Measurements from ENCODE around the gene SWSAP1. TPM values are rescaled to one million over a fixed set of nuclear protein-coding genes. Genes with fewer than 3 reads are reported as not detected.
A peak's percentile ranks its signal among the peaks of the same experiment; 100 is the strongest.

SWSAP1 gene
- polyA plus RNA-seq, 3 donors: 5.9 to 11.5 (median 8.7) TPM

- H3K4me2 ChIP-seq (replicated peaks; ENCODE audit: extremely low read depth, low read length, poor library complexity, severe bottlenecking): peak within 1 kb of the TSS; percentile 82
- intact Hi-C loops (cut with micrococcal nuclease): loop anchor here (1.0 to 2.0 kb wide), 4 partner anchors 9 to 54 kb away; partner anchors contain the start of genes PLPPR2 (in 1 of the 2) and SWSAP1 (in 1 of the 2)
- Mint-ChIP-seq H3K9me3 (peaks cover 9 to 12% (median 10%) of the 10 kb centered on the region in 7 donors), H3K4me3 (peak within 1 kb of the TSS; percentile 92 to 97), H3K36me3 (peaks cover 20 to 36% of the 10 kb centered on the region in 2 donors), H3K27ac (peak within 1 kb of the TSS; percentile 97 to 99 (median 98)), H3K27me3 (ENCODE audit: low read depth in 3 of 3) (peaks cover 0 to 2% (median 0%) of the 10 kb centered on the region in 3 donors), H3K4me1 (peaks cover 38% of the 10 kb centered on the region)
- peaks cover 50% of the 10 kb centered on the region for H3K79me2 ChIP-seq (ENCODE audit: insufficient read depth, low read length)
- H3K36me3 ChIP-seq (replicated peaks in 1 of 2; ENCODE audit: control insufficient read depth in 1 of 2, insufficient read depth in 2 of 2, low read length in 2 of 2): peaks cover 2 to 27% of the 10 kb centered on the region in 2 donors
- WGBS (ENCODE audit: insufficient coverage): 0% methylated on average over 35 of the region's 50 CpGs
- H3K9ac ChIP-seq (ENCODE audit: insufficient read depth, low read length, poor library complexity, severe bottlenecking): peak within 1 kb of the TSS; percentile 91
- H3K4me1 ChIP-seq (ENCODE audit: control insufficient read depth in 1 of 2, insufficient read depth in 2 of 2, low read length in 2 of 2): peaks cover 34 to 48% of the 10 kb centered on the region in 2 donors
- H3K9me3 ChIP-seq (replicated peaks in 1 of 2; ENCODE audit: control insufficient read depth in 1 of 2, insufficient read depth in 1 of 2, low read length in 2 of 2): peaks cover 4 to 15% of the 10 kb centered on the region in 2 donors
- TF ChIP-seq CTCF (IDR thresholded peaks at IDR 0.05): no peak
- peak within 1 kb of the TSS; percentile 91 to 98 for H3K27ac ChIP-seq (ENCODE audit: low read depth in 1 of 2, low read length in 2 of 2)
- H3K4me3 ChIP-seq (replicated peaks in 1 of 3; ENCODE audit: low read depth in 2 of 3, low read length in 3 of 3): peak within 1 kb of the TSS; percentile 80 to 91 (median 85)
- no peaks in the 10 kb centered on the region for H4K20me1 ChIP-seq (ENCODE audit: insufficient read depth, low read length)
- DNase-seq: peak; percentile 98 to 100 (median 99)
- H3K27me3 ChIP-seq (ENCODE audit: control insufficient read depth in 2 of 2, insufficient read depth in 2 of 2, low read length in 2 of 2): no peaks in the 10 kb centered on the region
- peak within 1 kb of the TSS; percentile 80 for H2AFZ ChIP-seq (ENCODE audit: insufficient read depth, low read depth, low read length, poor library complexity, severe bottlenecking)
Measured at GRCh38 chr19:11346104-11346940, 28.1 kb upstream of the SWSAP1 start, which contains the start of the genes CCDC159 and TMEM205. Gene CCDC159, plus strand, starts transcription at chr19:11346519. Its CDS starts 88 bp downstream, at chr19:11346607. Gene TMEM205, minus strand, starts transcription at chr19:11346268. Its CDS starts 649 bp downstream, at chr19:11345619.

GRCh38 chr19:11347546-11348039, 26.9 kb upstream of the SWSAP1 start:
- intact Hi-C loops (cut with micrococcal nuclease): loop anchor here (2.0 kb wide), 2 partner anchors 25 to 55 kb away; no protein-coding TSS in a partner anchor
- Mint-ChIP-seq H3K27me3 (ENCODE audit: low read depth in 3 of 3) (peaks cover 0 to 2% (median 0%) of the 10 kb centered on the region in 3 donors), H3K27ac (peak overlapping the region; percentile 60 to 99 (median 98)), H3K4me1 (peaks cover 38% of the 10 kb centered on the region), H3K4me3 (no peak overlapping the region), H3K36me3 (peaks cover 19 to 31% of the 10 kb centered on the region in 2 donors), H3K9me3 (peaks cover 9 to 12% (median 10%) of the 10 kb centered on the region in 7 donors)
- peaks cover 4 to 11% of the 10 kb centered on the region in 2 donors for H3K9me3 ChIP-seq (replicated peaks in 1 of 2; ENCODE audit: control insufficient read depth in 1 of 2, insufficient read depth in 1 of 2, low read length in 2 of 2)
- WGBS (ENCODE audit: insufficient coverage): 92% methylated on average over 5 of the region's 7 CpGs
- peaks cover 48% of the 10 kb centered on the region for H3K79me2 ChIP-seq (ENCODE audit: insufficient read depth, low read length)
- no peaks in the 10 kb centered on the region for H4K20me1 ChIP-seq (ENCODE audit: insufficient read depth, low read length)
- no peak overlapping the region for H3K4me2 ChIP-seq (replicated peaks; ENCODE audit: extremely low read depth, low read length, poor library complexity, severe bottlenecking)
- no peaks in the 10 kb centered on the region for H3K27me3 ChIP-seq (ENCODE audit: control insufficient read depth in 2 of 2, insufficient read depth in 2 of 2, low read length in 2 of 2)
- no peak for TF ChIP-seq CTCF (IDR thresholded peaks at IDR 0.05)
- no peak overlapping the region for H2AFZ ChIP-seq (ENCODE audit: insufficient read depth, low read depth, low read length, poor library complexity, severe bottlenecking)
- DNase-seq: no peak
- H3K36me3 ChIP-seq (replicated peaks in 1 of 2; ENCODE audit: control insufficient read depth in 1 of 2, insufficient read depth in 2 of 2, low read length in 2 of 2): peaks cover 2 to 19% of the 10 kb centered on the region in 2 donors
- H3K27ac ChIP-seq (ENCODE audit: low read depth in 1 of 2, low read length in 2 of 2): peak overlapping the region in 1 of 2 donors; percentile 98
- peaks cover 34 to 46% of the 10 kb centered on the region in 2 donors for H3K4me1 ChIP-seq (ENCODE audit: control insufficient read depth in 1 of 2, insufficient read depth in 2 of 2, low read length in 2 of 2)
- H3K4me3 ChIP-seq (replicated peaks in 1 of 3; ENCODE audit: low read depth in 2 of 3, low read length in 3 of 3): no peak overlapping the region
- no peak overlapping the region for H3K9ac ChIP-seq (ENCODE audit: insufficient read depth, low read length, poor library complexity, severe bottlenecking)

All from CD14-positive monocyte (primary cell).